Left lung (tissue), 10 donors: ENCODE results near the gene DCLK2. TPM values are rescaled to one million over a fixed set of nuclear protein-coding genes. Genes with fewer than 3 reads are reported as not detected.

Experiments used
- ATAC-seq: fragments of 200-7000 bp; cut with Tn5 transposase; one replicate; pipeline ENCODE4 v1.9.1; 2020; ENCODE audit warnings: moderate library complexity
- DNase-seq, 4 donors: peaks; one replicate each; pipeline ENCODE4 v3.0.0-alpha.2; 2013 to 2020
- H3K27ac ChIP-seq, 2 donors: fragments of 200-600 bp; sonication (generic) in 1 of 2; one replicate each; pipeline versions ENCODE4 v1.5.0 to v1.8.0; 2020 to 2021
- H3K27me3 ChIP-seq, 2 donors: fragments of 200-600 bp; sonication (generic) in 1 of 2; one replicate each; pipeline versions ENCODE4 v1.5.0 to v1.8.0; 2020 to 2021
- H3K36me3 ChIP-seq, 2 donors: fragments of 200-600 bp; sonication (generic) in 1 of 2; one replicate each; pipeline versions ENCODE4 v1.5.0 to v1.8.0; 2020 to 2021
- H3K4me1 ChIP-seq, 2 donors: fragments of 200-600 bp; one replicate each; pipeline ENCODE4 v1.8.0; 2021
- H3K4me3 ChIP-seq, 2 donors: fragments of 200-600 bp; sonication (generic) in 1 of 2; one replicate each; pipeline versions ENCODE4 v1.5.0 to v1.8.0; 2020 to 2021; ENCODE audit warnings: mild to moderate bottlenecking in 1 of 2
- H3K9me3 ChIP-seq, 2 donors: fragments of 200-600 bp; sonication (generic) in 1 of 2; one replicate each; pipeline versions ENCODE4 v1.5.0 to v1.8.0; 2020 to 2021
- intact Hi-C, 2 donors: fragments of 100-400 bp; cut with DNase I; formaldehyde crosslinking; loops; one replicate each; pipeline versions ENCODE4 v1.11.2 to v1.14.2; 2022
- polyA plus RNA-seq, 6 donors: library from polyadenylated mRNA; unstranded; fragments of 120-200 nt; gene quantifications; one replicate each; pipeline ENCODE4 v1.2.1, GENCODE V29; 2013; ENCODE audit not compliant: insufficient read length in 6 of 6
- total RNA-seq, 2 donors: library from RNA; stranded (reverse); fragmentation: NEBNext Ultra II Directional; extraction: Animal tissue kit (Norgen Biotek cat#: 25700); gene quantifications; one replicate each; pipeline ENCODE4 v1.2.1, GENCODE V29; 2021
- TF ChIP-seq, protein P1 (sequence below), 2 donors: fragments of 200-600 bp; sonication (generic) in 1 of 2; IDR thresholded peaks; one replicate each; pipeline versions ENCODE4 v1.5.0 to v1.8.0; 2021; ENCODE audit warnings: antibody characterized with exemption in 2 of 2
- donor health status: DM: no; HTN: yes; CAD: no.
- donor health status: DM: no; HTN: no; CAD: no.

The DCLK2 gene
- total and polyA plus RNA-seq, 8 donors, result 2.6 to 12.9 (median 11.5) TPM

DNA sequence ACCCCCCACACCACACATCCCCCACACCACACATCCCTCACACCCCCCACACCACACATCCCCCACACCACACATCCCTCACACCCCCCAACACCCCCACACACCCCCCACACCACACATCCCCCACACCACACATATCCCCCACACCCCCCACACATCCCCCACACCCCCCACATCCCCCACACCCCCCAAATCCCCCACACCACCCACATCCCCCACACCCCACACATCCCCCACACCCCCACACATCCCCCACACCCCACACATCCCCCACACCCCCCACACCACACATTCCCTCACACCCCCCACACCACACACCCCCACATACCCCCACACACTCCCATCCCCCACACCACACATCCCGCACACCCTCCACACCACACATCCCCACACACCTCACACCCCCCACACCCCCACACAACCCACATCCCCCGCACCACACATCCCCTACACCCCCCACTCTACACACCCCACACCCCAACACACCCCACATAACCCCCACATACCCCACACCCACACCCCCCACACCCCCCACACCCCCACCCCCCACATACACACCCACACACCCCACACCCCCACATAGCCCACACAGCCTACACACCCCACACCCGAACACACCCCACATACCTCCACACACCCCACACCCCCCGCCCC lies 172.9 kb downstream of the DCLK2 start:
- Histone ChIP-seq H3K4me3 (no peak overlapping the region), H3K4me1 (no peaks in the 10 kb centered on the region), H3K36me3 (no peaks in the 10 kb centered on the region), H3K9me3 (no peaks in the 10 kb centered on the region), H3K27me3 (no peaks in the 10 kb centered on the region), H3K27ac (no peak overlapping the region)
- ATAC-seq (no peak), DNase-seq (no peak)
- TF ChIP-seq, protein P1, sequence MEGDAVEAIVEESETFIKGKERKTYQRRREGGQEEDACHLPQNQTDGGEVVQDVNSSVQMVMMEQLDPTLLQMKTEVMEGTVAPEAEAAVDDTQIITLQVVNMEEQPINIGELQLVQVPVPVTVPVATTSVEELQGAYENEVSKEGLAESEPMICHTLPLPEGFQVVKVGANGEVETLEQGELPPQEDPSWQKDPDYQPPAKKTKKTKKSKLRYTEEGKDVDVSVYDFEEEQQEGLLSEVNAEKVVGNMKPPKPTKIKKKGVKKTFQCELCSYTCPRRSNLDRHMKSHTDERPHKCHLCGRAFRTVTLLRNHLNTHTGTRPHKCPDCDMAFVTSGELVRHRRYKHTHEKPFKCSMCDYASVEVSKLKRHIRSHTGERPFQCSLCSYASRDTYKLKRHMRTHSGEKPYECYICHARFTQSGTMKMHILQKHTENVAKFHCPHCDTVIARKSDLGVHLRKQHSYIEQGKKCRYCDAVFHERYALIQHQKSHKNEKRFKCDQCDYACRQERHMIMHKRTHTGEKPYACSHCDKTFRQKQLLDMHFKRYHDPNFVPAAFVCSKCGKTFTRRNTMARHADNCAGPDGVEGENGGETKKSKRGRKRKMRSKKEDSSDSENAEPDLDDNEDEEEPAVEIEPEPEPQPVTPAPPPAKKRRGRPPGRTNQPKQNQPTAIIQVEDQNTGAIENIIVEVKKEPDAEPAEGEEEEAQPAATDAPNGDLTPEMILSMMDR (IDR thresholded peaks at IDR 0.05), result no peak
- intact Hi-C loops, result no loop called here

DNA sequence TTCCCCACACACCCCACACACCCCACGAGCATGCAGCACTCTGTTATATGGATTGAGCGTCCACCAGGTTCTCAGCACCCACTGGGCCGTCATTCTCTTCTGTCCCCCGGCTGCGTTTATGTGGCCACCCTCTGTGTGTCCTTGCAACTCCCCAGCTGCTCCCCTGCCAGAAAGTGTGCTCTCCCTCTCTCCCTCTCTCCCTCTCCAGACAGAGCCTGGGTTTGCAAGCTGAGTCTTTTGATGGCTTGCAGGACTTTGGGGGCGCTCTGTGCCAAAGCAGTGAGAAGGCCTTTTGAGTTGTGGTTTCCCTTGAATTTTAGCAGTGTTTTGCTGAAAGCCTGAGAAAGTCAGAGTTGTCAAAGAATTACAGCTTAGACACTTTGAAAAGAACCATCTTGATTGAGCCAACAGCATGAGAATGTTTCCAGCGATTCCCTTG lies 173.5 kb downstream of the DCLK2 start:
- peak in 1 of 4 donors; percentile 57 for DNase-seq
- no peak overlapping the region for H3K27ac ChIP-seq
- TF ChIP-seq, protein P1 (IDR thresholded peaks at IDR 0.05), result no peak
- H3K4me3 ChIP-seq, result no peak overlapping the region
- ATAC-seq, result peak; percentile 28
- no peaks in the 10 kb centered on the region for H3K4me1 ChIP-seq
- no peaks in the 10 kb centered on the region for H3K9me3 ChIP-seq
- no peaks in the 10 kb centered on the region for H3K27me3 ChIP-seq
- no peaks in the 10 kb centered on the region for H3K36me3 ChIP-seq
- intact Hi-C loops, result no loop called here

- Histone ChIP-seq H3K4me3 (no peak overlapping the region), H3K36me3 (no peaks in the 10 kb centered on the region), H3K9me3 (no peaks in the 10 kb centered on the region), H3K27me3 (no peaks in the 10 kb centered on the region), H3K4me1 (no peaks in the 10 kb centered on the region), H3K27ac (no peak overlapping the region)
- ATAC-seq, result no peak
- TF ChIP-seq, protein P1 (IDR thresholded peaks at IDR 0.05), result no peak
- intact Hi-C loops, result no loop called here
- no peak for DNase-seq
Observed at GRCh38 chr4:150252306-150252705, 174.1 kb downstream of the DCLK2 start.

GRCh38 chr4:150252741-150253140 lies 174.5 kb downstream of the DCLK2 start:
- no peaks in the 10 kb centered on the region for H3K9me3 ChIP-seq
- H3K27me3 ChIP-seq, result no peaks in the 10 kb centered on the region
- H3K4me1 ChIP-seq, result no peaks in the 10 kb centered on the region
- H3K27ac ChIP-seq, result no peak overlapping the region
- ATAC-seq (no peak), DNase-seq (no peak)
- H3K4me3 ChIP-seq, result no peak overlapping the region
- intact Hi-C loops, result no loop called here
- H3K36me3 ChIP-seq, result no peaks in the 10 kb centered on the region
- TF ChIP-seq, protein P1 (IDR thresholded peaks at IDR 0.05), result no peak

GRCh38 chr4:150253416-150253815 lies 175.2 kb downstream of the DCLK2 start:
- no peak for DNase-seq

More at GRCh38 chr4:150253416-150253815, 175.2 kb downstream of the DCLK2 start:
- TF ChIP-seq, protein P1 (IDR thresholded peaks at IDR 0.05), result no peak
- Histone ChIP-seq H3K4me3 (no peak overlapping the region), H3K9me3 (no peaks in the 10 kb centered on the region), H3K4me1 (no peaks in the 10 kb centered on the region), H3K36me3 (no peaks in the 10 kb centered on the region), H3K27ac (no peak overlapping the region), H3K27me3 (no peaks in the 10 kb centered on the region)
- no peak for ATAC-seq
- intact Hi-C loops, result no loop called here
